ENCODE results near the gene HSD17B1.
"Not testable (repeated sequence)": the region's sequence is repeated elsewhere in the genome, so short reads cannot be mapped to it uniquely, and the experiment has no call there.

The HSD17B1 gene

DNA sequence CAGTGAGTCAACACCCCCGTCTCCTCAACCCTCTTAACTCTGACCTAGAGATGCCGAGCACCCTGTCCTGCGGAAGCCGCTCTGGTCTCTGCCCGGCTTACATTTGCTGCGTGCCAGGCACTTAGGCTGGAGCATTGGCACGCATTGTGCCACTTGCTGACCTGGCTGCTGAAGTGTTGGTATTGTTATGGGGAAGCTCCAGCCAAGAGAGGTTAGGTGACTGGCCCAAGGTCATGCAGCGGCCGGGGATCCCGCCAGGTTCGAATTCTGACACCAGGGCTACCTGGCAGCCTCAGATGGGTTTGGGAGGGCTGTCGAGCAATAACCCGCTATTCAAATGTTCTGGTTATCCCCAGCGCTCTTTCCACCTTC is 5.0 kb upstream of the HSD17B1 start:
- DNase-seq (ENCODE audit: low spot score), result no peak

DNA sequence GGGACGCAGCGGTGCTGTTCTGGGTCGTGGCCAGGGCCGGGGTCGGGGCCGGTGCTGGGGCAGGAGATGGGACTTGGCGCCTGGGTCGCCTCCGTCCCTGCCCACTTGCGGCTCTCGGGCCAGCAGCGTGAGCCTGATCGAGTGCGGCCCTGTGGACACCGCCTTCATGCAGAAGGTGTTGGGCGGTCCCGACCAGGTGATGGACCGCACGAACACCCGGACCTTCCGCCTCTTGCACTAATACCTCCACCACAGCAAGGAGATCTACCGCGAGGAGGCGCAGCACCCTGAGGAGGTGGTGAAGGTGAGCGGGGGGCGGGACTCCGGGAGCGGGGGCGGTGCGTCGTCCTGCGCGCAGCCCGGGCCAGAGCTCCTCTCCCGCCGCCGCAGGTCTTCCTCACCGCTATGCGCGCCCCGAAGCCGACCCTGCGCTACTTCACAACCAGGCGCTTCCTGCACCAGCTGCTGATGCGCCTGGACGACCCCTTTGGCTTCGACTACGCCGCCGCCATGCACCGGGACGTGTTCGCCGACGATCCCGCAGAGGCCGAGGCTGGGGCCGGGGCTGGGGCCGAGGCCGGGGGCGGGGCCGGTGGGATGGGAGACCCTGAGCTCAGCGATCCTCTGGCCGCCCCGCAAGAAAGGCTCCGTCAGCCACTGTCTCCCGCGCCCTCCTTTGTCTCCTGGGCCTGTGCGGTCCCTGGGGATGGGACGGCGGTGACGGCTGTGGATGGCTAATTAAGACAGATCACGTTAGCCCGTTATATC is 4.5 kb upstream of the HSD17B1 start:
- no peak for DNase-seq (ENCODE audit: low spot score)

DNA sequence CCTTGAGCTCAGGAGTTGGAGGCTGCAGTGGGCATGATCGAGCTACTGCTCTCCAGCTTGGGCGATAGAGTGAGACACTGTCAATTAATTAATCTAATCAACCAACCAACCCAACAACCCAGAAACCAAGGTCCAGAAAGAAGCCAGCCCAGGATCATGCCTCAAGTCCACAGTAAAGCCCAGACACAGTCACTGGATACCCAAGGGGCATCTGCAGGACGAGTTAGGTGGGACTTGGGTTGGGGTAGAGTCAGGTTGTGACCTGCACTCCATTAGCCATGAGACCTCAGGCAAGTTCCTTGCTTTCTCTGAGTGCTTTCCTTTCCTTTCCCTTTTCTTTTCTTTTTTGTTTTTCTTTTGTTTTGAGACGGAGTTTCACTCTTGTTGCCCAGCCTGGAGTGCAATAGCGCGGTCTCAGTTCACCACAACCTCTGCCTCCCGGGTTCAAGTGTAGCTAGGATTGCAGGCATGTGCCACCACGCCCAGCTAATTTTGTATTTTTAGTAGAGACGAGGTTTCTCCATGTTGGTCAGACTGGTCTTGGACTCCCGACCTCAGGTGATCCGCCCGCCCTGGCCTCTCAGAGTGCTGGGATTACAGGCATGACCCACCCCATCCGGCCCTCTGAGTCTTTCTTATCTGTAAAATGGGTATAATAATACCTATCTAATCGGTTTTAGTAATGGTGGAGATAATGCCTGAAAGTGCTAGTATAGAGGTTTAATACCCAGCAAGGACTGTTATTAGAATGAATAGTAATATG is 3.5 kb upstream of the HSD17B1 start:
- DNase-seq (ENCODE audit: low spot score), result no peak

DNA sequence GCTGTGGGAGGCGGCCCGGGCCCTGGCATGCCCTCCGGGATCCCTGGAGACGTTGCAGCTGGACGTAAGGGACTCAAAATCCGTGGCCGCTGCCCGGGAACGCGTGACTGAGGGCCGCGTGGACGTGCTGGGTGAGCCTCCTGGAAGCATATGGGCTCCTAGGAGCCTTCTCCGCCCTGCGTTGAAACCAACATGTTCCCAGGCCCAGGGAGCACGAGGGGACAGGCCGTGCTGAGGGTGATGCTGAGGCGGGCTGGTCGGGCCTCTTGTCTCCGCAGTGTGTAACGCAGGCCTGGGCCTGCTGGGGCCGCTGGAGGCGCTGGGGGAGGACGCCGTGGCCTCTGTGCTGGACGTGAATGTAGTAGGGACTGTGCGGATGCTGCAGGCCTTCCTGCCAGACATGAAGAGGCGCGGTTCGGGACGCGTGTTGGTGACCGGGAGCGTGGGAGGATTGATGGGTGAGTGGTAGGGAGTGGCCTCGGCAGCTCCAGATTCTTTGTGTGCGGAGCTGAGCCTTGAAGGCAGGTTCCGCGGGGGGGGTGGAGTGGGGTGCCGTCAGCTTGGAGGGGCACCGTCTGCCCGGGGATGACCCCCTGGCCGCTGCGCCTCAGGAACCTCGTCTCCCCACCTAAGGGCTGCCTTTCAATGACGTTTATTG is 567 bp downstream of the HSD17B1 start:
- no peak for DNase-seq (ENCODE audit: low spot score)

DNA sequence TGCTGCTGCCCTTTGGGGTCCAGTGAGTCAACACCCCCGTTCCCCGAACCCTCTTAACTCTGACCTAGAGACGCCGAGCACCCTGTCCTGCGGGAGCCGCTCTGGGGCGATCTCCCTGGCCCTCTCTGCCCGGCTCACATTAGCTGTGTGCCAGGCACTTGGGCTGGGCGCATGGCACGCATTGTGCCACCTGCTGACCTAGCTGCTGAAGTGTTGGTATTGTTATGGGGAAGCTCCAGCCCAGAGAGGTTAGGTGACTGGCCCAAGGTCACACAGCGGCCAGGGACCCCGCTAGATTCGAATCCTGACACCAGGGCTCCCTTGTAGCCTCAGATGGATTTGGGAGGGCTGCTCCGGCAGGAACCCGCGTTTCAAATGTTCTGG is 1.1 kb downstream of the HSD17B1 start:
- DNase-seq (ENCODE audit: low spot score), result no peak

- peak; percentile 74 for DNase-seq (ENCODE audit: low spot score)
These were observed 1.8 kb downstream of the HSD17B1 start for GRCh38 chr17:42554250-42555121.

DNA sequence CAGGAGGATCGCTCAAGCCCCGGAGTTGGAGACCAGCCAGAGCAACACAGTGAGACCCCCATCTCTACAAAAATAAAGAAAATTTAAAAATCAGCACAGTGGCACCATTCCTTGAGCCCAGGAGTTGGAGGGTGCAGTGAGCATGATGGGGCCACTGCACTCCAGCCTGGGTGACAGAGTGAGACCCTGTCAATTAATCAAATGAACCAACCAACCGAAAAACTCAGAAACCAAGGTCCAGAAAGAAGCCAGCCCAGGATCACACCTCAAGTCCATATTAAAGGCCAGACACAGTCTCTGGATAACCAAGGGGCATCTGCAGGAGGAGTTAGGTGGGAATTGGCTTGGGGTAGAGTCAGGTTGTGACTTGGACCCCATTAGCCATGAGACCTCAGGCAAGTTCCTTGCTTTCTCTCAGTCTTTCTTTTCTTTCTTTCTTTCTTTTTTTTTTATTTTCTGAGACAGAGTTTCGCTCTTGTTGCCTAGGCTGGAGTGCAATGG is 2.4 kb downstream of the HSD17B1 start:
- DNase-seq (ENCODE audit: low spot score), result no peak

GRCh38 chr17:42555961-42556617 is 3.4 kb downstream of the HSD17B1 start:
- not testable (repeated sequence) for DNase-seq (ENCODE audit: low spot score)

DNA sequence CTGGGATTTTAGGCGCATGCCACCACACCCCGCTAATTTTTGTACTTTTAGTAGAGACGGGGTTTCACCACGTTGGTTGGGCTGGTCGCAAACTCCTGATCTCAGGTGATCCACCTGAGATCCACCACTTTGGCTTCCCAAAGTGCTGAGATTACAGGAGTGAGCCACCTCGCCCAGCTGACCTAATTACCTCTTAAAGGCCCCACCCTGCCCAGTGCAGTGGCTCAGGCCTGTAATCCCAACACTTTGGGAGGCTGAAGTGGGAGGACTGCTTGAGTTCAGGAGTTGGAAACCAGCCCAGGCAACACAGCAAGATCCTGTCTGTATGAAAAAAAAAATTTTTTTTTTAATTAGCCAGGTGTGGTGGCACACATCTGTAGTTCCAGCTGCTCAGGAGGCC is 6.4 kb downstream of the HSD17B1 start:
- DNase-seq (ENCODE audit: low spot score), result no peak

DNA sequence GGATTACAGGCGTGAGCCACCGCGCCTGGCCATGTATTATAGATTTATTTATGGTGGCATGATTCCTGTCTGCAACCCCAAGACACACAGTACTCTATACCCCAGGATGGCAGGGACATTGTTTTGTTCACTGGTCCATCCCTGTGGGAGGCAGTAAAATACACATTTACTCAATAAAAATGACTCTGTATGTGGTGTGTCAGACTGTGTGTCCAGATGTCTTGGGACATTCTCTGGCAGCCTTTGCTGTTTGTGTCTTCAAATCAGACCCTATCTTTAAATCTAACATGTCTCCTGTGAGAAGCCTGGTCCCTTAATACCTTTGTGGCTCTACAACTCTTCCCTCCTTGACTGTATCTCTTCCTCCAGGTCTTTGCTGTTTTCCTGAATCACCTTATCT is 7.5 kb downstream of the HSD17B1 start:
- no peak for DNase-seq (ENCODE audit: low spot score)

DNA sequence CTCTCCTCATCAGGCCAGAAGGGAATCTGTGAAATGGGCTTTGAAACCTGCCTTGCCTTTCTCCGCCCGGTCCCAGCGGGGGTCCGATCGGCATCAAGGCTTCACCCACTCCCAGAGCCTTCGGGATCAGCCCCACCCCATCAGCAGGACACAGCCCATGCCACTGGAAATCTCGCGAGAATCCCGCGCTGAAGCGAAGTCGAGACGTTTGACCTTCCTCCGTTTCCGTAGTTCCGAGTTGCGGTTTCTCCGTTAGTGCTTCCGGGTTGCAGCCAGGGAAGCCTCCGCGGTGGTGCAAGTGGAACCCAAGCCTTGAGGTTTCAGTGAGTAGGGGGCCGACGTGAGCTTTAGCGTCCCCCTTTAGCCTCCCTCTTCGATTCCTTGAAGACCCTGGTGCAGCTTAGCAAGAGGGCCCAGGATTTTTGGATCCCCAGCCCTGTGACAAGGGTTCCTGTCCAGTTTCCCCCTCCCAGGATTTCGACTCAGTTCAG is 9.2 kb downstream of the HSD17B1 start, which contains the start of gene COASY:
TSS of gene COASY (plus strand) at position 252 of the 491 bp plus-strand sequence. CDS start 475 bp downstream, outside the sequence.
- peak; percentile 97 for DNase-seq (ENCODE audit: low spot score)

DNA sequence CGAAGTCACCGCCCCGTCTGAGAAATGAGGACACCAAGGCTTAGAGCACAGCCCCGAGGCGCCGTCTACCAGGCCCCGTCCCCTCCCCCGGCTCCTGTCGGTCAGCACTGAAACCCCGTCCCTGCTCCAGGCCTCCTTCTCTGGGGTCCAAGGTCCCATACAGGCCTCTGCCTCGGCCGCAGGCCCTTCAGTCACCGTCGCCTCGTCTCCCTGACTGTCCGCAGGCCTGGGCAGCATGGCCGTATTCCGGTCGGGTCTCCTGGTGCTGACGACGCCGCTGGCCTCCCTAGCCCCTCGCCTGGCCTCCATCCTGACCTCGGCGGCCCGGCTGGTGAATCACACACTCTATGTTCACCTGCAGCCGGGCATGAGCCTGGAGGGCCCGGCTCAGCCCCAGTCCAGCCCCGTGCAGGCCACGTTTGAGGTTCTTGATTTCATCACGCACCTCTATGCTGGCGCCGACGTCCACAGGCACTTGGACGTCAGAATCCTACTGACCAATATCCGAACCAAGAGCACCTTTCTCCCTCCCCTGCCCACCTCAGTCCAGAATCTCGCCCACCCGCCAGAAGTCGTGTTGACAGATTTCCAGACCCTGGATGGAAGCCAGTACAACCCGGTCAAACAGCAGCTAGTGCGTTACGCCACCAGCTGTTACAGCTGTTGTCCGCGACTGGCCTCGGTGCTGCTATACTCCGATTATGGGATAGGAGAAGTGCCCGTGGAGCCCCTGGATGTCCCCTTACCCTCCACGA is 9.8 kb downstream of the HSD17B1 start:
- peak; percentile 19 for DNase-seq (ENCODE audit: low spot score)

GRCh38 chr17:42563143-42563509 is 10.4 kb downstream of the HSD17B1 start:
- DNase-seq (ENCODE audit: low spot score), result no peak

GRCh38 chr17:42563543-42563942 is 10.8 kb downstream of the HSD17B1 start:
- DNase-seq (ENCODE audit: low spot score), result peak; percentile 70

- DNase-seq (ENCODE audit: low spot score), result no peak
These were observed 11.2 kb downstream of the HSD17B1 start for GRCh38 chr17:42563950-42564349.

DNA sequence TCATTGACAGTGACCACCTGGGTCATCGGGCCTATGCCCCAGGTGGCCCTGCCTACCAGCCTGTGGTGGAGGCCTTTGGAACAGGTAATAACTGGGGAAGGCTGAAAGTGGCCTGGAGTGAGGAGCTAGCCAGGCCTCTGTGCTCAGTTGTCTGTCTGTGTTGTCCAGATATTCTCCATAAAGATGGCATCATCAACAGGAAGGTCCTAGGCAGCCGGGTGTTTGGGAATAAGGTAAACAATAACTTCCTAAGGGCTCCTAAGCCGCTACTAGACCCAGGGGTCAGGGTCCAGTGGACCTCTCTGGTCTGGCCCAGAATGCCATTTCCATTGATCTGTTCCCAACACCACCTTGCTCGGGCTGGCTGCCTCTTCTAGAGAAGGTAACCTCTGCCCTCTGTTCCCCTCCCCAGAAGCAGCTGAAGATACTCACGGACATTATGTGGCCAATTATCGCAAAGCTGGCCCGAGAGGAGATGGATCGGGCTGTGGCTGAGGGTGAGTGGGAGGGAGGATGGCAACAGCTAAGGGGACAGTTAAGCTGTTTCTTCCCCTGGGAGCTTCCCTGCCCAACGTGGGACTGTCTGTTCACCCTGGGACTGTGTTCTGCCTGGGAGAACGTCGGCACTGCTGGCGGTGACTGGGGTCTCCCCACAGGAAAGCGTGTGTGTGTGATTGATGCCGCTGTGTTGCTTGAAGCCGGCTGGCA is 12.2 kb downstream of the HSD17B1 start:
- no peak for DNase-seq (ENCODE audit: low spot score)

DNA sequence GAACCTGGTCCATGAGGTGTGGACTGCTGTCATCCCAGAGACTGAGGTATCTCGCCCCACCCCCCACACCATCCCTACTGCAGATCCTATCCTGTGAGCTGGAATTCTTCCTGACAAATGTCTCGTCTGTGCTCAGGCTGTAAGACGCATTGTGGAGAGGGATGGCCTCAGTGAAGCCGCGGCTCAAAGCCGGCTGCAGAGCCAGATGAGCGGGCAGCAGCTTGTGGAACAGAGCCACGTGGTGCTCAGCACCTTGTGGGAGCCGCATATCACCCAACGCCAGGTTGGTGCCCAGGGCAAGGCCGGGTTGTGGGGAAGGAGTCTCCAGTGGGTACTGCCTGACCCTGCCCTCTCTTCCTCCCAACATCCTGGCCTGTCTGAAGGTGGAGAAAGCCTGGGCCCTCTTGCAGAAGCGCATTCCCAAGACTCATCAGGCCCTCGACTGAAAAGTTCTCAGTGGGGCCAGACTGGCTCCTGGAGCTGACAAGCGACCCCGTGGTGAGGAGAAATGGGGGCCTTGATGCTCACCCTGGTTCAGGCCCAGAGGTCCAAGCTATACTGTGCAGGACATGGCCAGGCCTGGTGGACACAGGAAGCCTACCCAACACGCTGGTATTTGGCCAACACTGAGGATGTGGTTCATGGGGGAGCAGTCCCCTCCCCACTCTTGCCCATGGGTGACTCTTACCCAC is 12.9 kb downstream of the HSD17B1 start:
- no peak for DNase-seq (ENCODE audit: low spot score)

GRCh38 chr17:42566215-42566882 is 13.6 kb downstream of the HSD17B1 start:
- no peak for DNase-seq (ENCODE audit: low spot score)
